Tibial nerve (tissue), 4 donors: ENCODE measurements around the gene PDSS2. TPM values are rescaled to one million over a fixed set of nuclear protein-coding genes. Genes with fewer than 3 reads are reported as not detected.
A peak's percentile ranks its signal among the peaks of the same experiment; 100 is the strongest.

Experiments
- DNase-seq, 2 donors: peaks; one replicate each; pipeline ENCODE4 v3.0.0-alpha.2; 2019; ENCODE audit warnings: low spot score in 2 of 2
- H3K27ac ChIP-seq, 4 donors: fragments of 200-600 bp; sonication (generic) in 3 of 4; one replicate each; pipeline ENCODE4 v1.5.1; 2017 to 2019; ENCODE audit warnings: mild to moderate bottlenecking in 1 of 4
- H3K27me3 ChIP-seq, 2 donors: fragments of 200-600 bp; sonication (generic) in 1 of 2; one replicate each; pipeline versions ENCODE4 v1.5.1 to v1.6.0; 2017 to 2019
- H3K36me3 ChIP-seq, 3 donors: fragments of 200-600 bp; sonication (generic); one replicate each; pipeline ENCODE4 v1.5.1; 2018 to 2019
- H3K4me1 ChIP-seq, 4 donors: fragments of 200-600 bp; sonication (generic) in 3 of 4; one replicate each; pipeline ENCODE4 v1.5.1; 2017 to 2019
- H3K4me3 ChIP-seq, 4 donors: fragments of 200-600 bp; sonication (generic) in 3 of 4; one replicate each; pipeline ENCODE4 v1.5.1; 2017 to 2019; ENCODE audit warnings: mild to moderate bottlenecking in 1 of 4, moderate library complexity in 1 of 4
- H3K9me3 ChIP-seq, 4 donors: fragments of 200-600 bp; sonication (generic) in 3 of 4; one replicate each; pipeline ENCODE4 v1.5.1; 2017 to 2019
- CTCF ChIP-seq, 5 experiments: fragments of 200-600 bp in 3 of 5; fragments of 450-650 bp in 2 of 5; sonication (generic) in 3 of 5; IDR thresholded peaks; one replicate each; pipeline ENCODE4 v1.5.1; 2016 to 2019; ENCODE audit warnings: antibody characterized with exemption in 5 of 5, mild to moderate bottlenecking in 3 of 5, moderate library complexity in 2 of 5
- EP300 ChIP-seq, 2 donors: sonication (generic); formaldehyde crosslinking; IDR thresholded peaks; one replicate each; pipeline ENCODE4 v1.6.1; 2017; ENCODE audit warnings: antibody characterized with exemption in 2 of 2, mild to moderate bottlenecking in 1 of 2
- POLR2A ChIP-seq, 2 donors: fragments of 450-650 bp; IDR thresholded peaks; one replicate each; pipeline ENCODE4 v1.6.1; 2017; ENCODE audit warnings: antibody characterized with exemption in 2 of 2, mild to moderate bottlenecking in 2 of 2, moderate library complexity in 2 of 2
- WGBS, 2 donors: methylation state at CpG; one replicate each; pipeline ENCODE4 v1.1.5; 2018; 5-methylcytosine and 5-hydroxymethylcytosine counted together
- total RNA-seq, 4 donors: library from RNA; depleted of rRNA; stranded (reverse); fragments of >200 nt; gene quantifications; one replicate each; pipeline ENCODE4 v1.1.0, GENCODE V29; 2016

Gene PDSS2
- total RNA-seq, 4 donors from 2014 or later = 8.2 to 9.4 (median 8.6) TPM

DNA sequence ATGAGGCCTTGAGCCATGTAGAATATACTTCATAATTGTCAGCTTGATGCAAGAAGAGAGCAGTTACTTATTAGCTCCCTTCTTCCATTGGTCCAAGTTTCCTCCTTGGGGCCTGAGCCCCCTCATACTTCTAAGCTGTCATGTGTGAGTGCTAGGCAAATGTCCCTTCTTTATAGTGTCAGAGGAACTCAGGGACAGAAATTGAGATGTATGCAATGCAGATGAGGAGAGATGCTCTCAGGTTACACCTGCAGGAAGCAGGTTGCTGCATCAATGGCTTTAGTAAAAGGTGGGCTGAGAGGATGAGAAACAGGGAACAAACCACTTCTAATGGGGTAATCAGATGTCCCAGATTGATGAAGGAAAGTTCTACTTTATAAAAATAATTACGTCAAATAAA is 6.7 kb upstream of the PDSS2 start:
- WGBS, 2 donors = 93 to 94% methylated on average over 1 of the region's 1 CpG
- Histone ChIP-seq H3K27ac (no peak overlapping the region), H3K9me3 (no peaks in the 10 kb centered on the region), H3K36me3 (no peaks in the 10 kb centered on the region), H3K27me3 (no peaks in the 10 kb centered on the region), H3K4me1 (no peaks in the 10 kb centered on the region), H3K4me3 (no peak overlapping the region)
- DNase-seq = no peak
- no peak for TF ChIP-seq EP300 (IDR thresholded peaks at IDR 0.05)

DNA sequence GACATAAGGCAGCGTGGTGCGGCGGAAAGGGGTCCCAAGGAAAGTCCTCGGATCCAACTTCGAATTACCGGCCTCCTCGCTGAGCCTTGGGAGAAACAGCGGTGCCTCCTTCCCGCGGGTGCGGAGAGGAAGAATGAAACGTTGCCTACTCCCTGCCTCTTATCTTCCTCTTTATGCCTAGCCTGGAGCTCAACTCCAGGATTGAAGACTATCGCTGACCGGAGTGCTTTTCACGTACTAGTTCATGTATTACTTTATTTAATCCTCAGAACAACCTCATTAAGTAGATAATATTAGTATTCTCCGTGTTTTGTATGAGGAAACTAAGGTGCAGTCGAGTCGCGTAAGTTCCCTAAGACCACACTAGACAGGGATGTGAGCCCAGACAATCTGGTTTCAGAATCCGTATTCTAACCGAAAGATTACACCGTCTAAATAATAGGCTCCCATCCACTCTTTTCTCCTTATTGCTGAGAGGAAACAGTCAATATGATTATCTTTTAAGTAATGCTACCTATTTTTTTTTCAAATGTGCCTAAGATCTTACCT is 793 bp upstream of the PDSS2 start:
- Histone ChIP-seq H3K27me3 (no peaks in the 10 kb centered on the region), H3K36me3 (no peaks in the 10 kb centered on the region), H3K4me1 (peaks cover 0 to 22% (median 0%) of the 10 kb centered on the region in 4 donors), H3K4me3 (peak overlapping the region; percentile 51 to 82 (median 66)), H3K9me3 (no peaks in the 10 kb centered on the region), H3K27ac (peak overlapping the region; percentile 81 to 88 (median 82))
- 34 to 36% methylated on average over 22 of the region's 22 CpGs for WGBS, 2 donors
- DNase-seq = no peak
- TF ChIP-seq EP300 (IDR thresholded peaks at IDR 0.05) (no peak), CTCF (IDR thresholded peaks at IDR 0.05) (no peak), POLR2A (IDR thresholded peaks at IDR 0.05) (no peak)

GRCh38 chr6:107458672-107459282 is 587 bp downstream of the PDSS2 start:
- peak overlapping the region; percentile 51 to 82 (median 66) for H3K4me3 ChIP-seq
- peaks cover 0 to 22% (median 0%) of the 10 kb centered on the region in 4 donors for H3K4me1 ChIP-seq
- TF ChIP-seq POLR2A (IDR thresholded peaks at IDR 0.05) = no peak
- no peak for TF ChIP-seq CTCF (IDR thresholded peaks at IDR 0.05)
- no peak for TF ChIP-seq EP300 (IDR thresholded peaks at IDR 0.05)
- no peaks in the 10 kb centered on the region for H3K36me3 ChIP-seq
- no peaks in the 10 kb centered on the region for H3K27me3 ChIP-seq
- no peak for DNase-seq
- WGBS, 2 donors = 1% methylated on average over 29 of the region's 29 CpGs
- H3K27ac ChIP-seq = peak overlapping the region; percentile 81 to 88 (median 82)
- H3K9me3 ChIP-seq = no peaks in the 10 kb centered on the region

DNA sequence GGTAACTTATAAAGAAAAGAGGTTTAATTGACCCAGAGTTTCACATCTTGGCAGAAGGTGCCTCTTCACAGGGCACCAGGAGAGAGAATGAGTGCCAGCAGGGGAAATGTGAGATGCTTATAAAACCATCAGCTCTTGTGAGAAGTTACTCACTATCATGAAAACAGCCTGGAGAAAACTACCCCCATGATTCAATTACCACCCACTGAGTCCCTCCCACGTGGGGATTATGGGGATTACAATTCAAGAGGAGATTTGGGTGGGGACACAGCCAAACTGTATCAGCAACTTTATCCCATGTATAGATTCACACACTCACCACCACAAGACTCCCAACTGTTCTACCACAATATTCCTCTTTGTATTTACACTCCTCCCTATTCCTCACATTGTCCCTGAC is 10.6 kb downstream of the PDSS2 start:
- H3K4me1 ChIP-seq = peaks cover 0 to under 1% (median 0%) of the 10 kb centered on the region in 4 donors
- TF ChIP-seq POLR2A (IDR thresholded peaks at IDR 0.05) = no peak
- WGBS, 2 donors = 67 to 75% methylated on average over 1 of the region's 1 CpG

DNA sequence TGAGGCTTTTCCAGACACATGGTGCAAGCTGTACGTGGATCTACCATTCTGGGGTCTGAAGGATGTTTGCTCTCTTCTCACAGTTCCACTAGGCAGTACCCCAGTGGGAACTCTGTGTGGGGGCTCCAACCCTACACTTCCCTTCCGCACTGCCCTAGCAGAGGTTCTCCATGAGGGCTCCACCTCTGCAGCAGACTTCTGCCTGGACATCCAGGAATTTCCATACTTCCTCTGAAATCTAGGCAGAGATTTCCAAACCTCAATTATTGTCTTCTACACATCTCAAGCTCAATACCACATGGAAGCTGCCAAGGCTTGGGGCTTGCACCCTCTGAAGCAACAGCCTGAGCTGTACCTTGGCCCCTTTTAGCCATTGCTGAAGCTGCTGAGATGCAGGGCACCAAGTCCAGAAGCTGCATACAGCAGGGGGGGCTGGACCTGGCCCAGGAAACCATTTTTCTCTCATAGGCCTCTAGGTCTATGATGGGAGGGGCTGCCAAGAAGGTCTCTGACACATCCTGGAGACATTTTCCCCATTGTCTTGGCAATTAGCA is 11.6 kb downstream of the PDSS2 start:
- WGBS, 2 donors = 96 to 97% methylated on average over 2 of the region's 2 CpGs
- TF ChIP-seq CTCF (IDR thresholded peaks at IDR 0.05) = no peak
- TF ChIP-seq POLR2A (IDR thresholded peaks at IDR 0.05) = no peak
- no peak for TF ChIP-seq EP300 (IDR thresholded peaks at IDR 0.05)
- Histone ChIP-seq H3K4me1 (peaks cover 0 to 10% (median 0%) of the 10 kb centered on the region in 4 donors), H3K27ac (no peak overlapping the region), H3K9me3 (peaks cover 0 to 28% (median 0%) of the 10 kb centered on the region in 4 donors), H3K36me3 (peaks cover 0 to 28% (median 0%) of the 10 kb centered on the region in 3 donors), H3K4me3 (no peak overlapping the region), H3K27me3 (no peaks in the 10 kb centered on the region)
- DNase-seq = no peak

More for the DNA sequence above, 10.6 kb downstream of the PDSS2 start:
- Histone ChIP-seq H3K9me3 (peaks cover 0 to 28% (median 0%) of the 10 kb centered on the region in 4 donors), H3K27ac (no peak overlapping the region), H3K36me3 (peaks cover 0 to 28% (median 2%) of the 10 kb centered on the region in 3 donors), H3K27me3 (no peaks in the 10 kb centered on the region), H3K4me3 (no peak overlapping the region)
- no peak for DNase-seq

- 57 to 67% methylated on average over 1 of the region's 1 CpG for WGBS, 2 donors
- DNase-seq = no peak
These were observed 15.1 kb downstream of the PDSS2 start for GRCh38 chr6:107444277-107444676.

More at GRCh38 chr6:107444277-107444676, 15.1 kb downstream of the PDSS2 start:
- Histone ChIP-seq H3K27ac (no peak overlapping the region), H3K9me3 (peaks cover 0 to 28% (median 0%) of the 10 kb centered on the region in 4 donors), H3K4me3 (no peak overlapping the region), H3K4me1 (peaks cover 0 to 10% (median 0%) of the 10 kb centered on the region in 4 donors), H3K36me3 (peaks cover 0 to 15% (median 0%) of the 10 kb centered on the region in 3 donors), H3K27me3 (no peaks in the 10 kb centered on the region)
- TF ChIP-seq CTCF (IDR thresholded peaks at IDR 0.05) (no peak), POLR2A (IDR thresholded peaks at IDR 0.05) (no peak), EP300 (IDR thresholded peaks at IDR 0.05) (no peak)
